H1 (cell line): Measurements from ENCODE around the gene C2CD3. TPM values are rescaled to one million over a fixed set of nuclear protein-coding genes. Genes with fewer than 3 reads are reported as not detected.

Source experiments
- CTCF ChIA-PET: fragments of 300-600 bp; sonication (Branson Sonifier 250); formaldehyde crosslinking; loops from one replicate; lab custom pipeline; 2021; ENCODE audit not compliant: partially characterized antibody; lab: Charles Lee
- POLR2A ChIA-PET: fragments of 300-600 bp; sonication (Branson Sonifier 250); formaldehyde crosslinking; loops from one replicate; lab custom pipeline; 2021; ENCODE audit warnings: inconsistent platforms; ENCODE audit not compliant: partially characterized antibody; lab: Charles Lee
- DNase-seq, 2 experiments: peaks; one replicate each; pipeline versions ENCODE4 v3.0.0 to v3.0.0-alpha.2; 2010 to 2022; ENCODE audit warnings: low spot score in 2 of 2, low read depth in 1 of 2, mixed read lengths in 1 of 2
- FAIRE-seq: peaks from 2 replicates; lab custom pipeline; 2011; peaks lifted over from hg19 to GRCh38; lab: Jason Lieb, UNC
- H2AFZ ChIP-seq: 2 replicates; pipeline ENCODE4 v1.8.1; 2012; ENCODE audit warnings: low read length, inconsistent platforms
- H2AK5ac ChIP-seq: 2 replicates; pipeline ENCODE4 v1.6.1; 2013; ENCODE audit warnings: low read depth, low read length
- H2BK120ac ChIP-seq: replicated peaks from 2 replicates; pipeline ENCODE3; 2013; ENCODE audit warnings: low read depth, low read length, inconsistent platforms
- H2BK12ac ChIP-seq: 2 replicates; pipeline ENCODE4 v1.6.1; 2013; ENCODE audit warnings: low read depth, low read length
- H2BK15ac ChIP-seq: 2 replicates; pipeline ENCODE4 v1.6.1; 2013; ENCODE audit warnings: low read length
- H2BK20ac ChIP-seq: 2 replicates; pipeline ENCODE4 v1.6.1; 2013; ENCODE audit warnings: low read length
- H2BK5ac ChIP-seq: 2 replicates; pipeline ENCODE4 v1.6.1; 2013; ENCODE audit warnings: low read depth, low read length
- H3K14ac ChIP-seq: 2 replicates; pipeline ENCODE4 v1.6.1; 2013; ENCODE audit warnings: inconsistent platforms; ENCODE audit not compliant: insufficient read length
- H3K18ac ChIP-seq: 2 replicates; pipeline ENCODE4 v1.6.1; 2013; ENCODE audit warnings: low read length; ENCODE audit errors: extremely low read depth
- H3K23ac ChIP-seq: 2 replicates; pipeline ENCODE4 v1.6.1; 2013; ENCODE audit warnings: inconsistent platforms; ENCODE audit not compliant: insufficient read length
- H3K23me2 ChIP-seq: 2 replicates; pipeline ENCODE4 v1.6.1; 2013; ENCODE audit warnings: low read depth, low read length
- H3K27ac ChIP-seq: 2 replicates; pipeline ENCODE4 v1.6.1; 2011; ENCODE audit warnings: low read depth, low read length, inconsistent platforms
- H3K27me3 ChIP-seq, 4 experiments: replicated peaks in 1 of 4; 1 replicate in 1 of 4; 2 replicates in 3 of 4; pipeline versions ENCODE4 v1.6.1 to v1.8.1; 2011 to 2013; ENCODE audit warnings: low read length in 3 of 4, mild to moderate bottlenecking in 3 of 4, inconsistent platforms in 2 of 4, mixed read lengths in 2 of 4, moderate library complexity in 1 of 4; ENCODE audit not compliant: control insufficient read depth in 3 of 4, insufficient read depth in 3 of 4; ENCODE audit errors: extremely low read depth in 1 of 4
- H3K36me3 ChIP-seq, 4 experiments: 2 replicates each; pipeline versions ENCODE4 v1.6.1 to v1.8.1; 2011 to 2013; ENCODE audit warnings: mild to moderate bottlenecking in 4 of 4, low read length in 3 of 4, moderate library complexity in 2 of 4, control low read depth in 1 of 4, inconsistent platforms in 1 of 4; ENCODE audit not compliant: insufficient read depth in 4 of 4, control insufficient read depth in 2 of 4
- H3K4ac ChIP-seq: replicated peaks from 2 replicates; pipeline ENCODE3; 2013; ENCODE audit warnings: low read length, low read depth, mixed read lengths, inconsistent platforms; ENCODE audit not compliant: insufficient read length
- H3K4me1 ChIP-seq, 4 experiments: replicated peaks in 1 of 4; 1 replicate in 1 of 4; 2 replicates in 3 of 4; pipeline versions ENCODE4 v1.6.1 to v1.8.1; 2011 to 2013; ENCODE audit warnings: low read length in 3 of 4, inconsistent platforms in 2 of 4, mixed read lengths in 1 of 4; ENCODE audit not compliant: insufficient read depth in 4 of 4, control insufficient read depth in 3 of 4
- H3K4me2 ChIP-seq, 2 experiments: 2 replicates each; pipeline versions ENCODE4 v1.6.1 to v1.8.1; 2011 to 2013; ENCODE audit warnings: low read depth in 2 of 2, low read length in 2 of 2, control low read depth in 1 of 2, inconsistent platforms in 1 of 2, mild to moderate bottlenecking in 1 of 2; ENCODE audit not compliant: insufficient read depth in 1 of 2
- H3K4me3 ChIP-seq, 4 experiments: fragments of 200-600, 300-600 bp in 1 of 4; sonication (generic), shearing (Covaris generic), sonication (Bioruptor Twin) in 1 of 4; 2 replicates each; pipeline versions ENCODE4 v1.5.1 to v1.8.1; 2011 to 2016; ENCODE audit warnings: low read length in 4 of 4, low read depth in 3 of 4, control low read depth in 2 of 4, inconsistent platforms in 2 of 4, mild to moderate bottlenecking in 2 of 4, mixed read lengths in 1 of 4, moderate library complexity in 1 of 4; ENCODE audit not compliant: insufficient read depth in 2 of 4; ENCODE audit errors: extremely low read depth in 1 of 4
- H3K56ac ChIP-seq: replicated peaks from 2 replicates; pipeline ENCODE3; 2013; ENCODE audit warnings: low read depth, mild to moderate bottlenecking, mixed read lengths, low read length, inconsistent platforms; ENCODE audit not compliant: insufficient read length
- H3K79me1 ChIP-seq: 2 replicates; pipeline ENCODE4 v1.6.1; 2013; ENCODE audit warnings: low read depth, low read length, control low read depth
- H3K79me2 ChIP-seq, 2 experiments: 2 replicates each; pipeline versions ENCODE4 v1.6.1 to v1.8.1; 2012 to 2013; ENCODE audit warnings: low read length in 2 of 2, mild to moderate bottlenecking in 2 of 2, inconsistent platforms in 1 of 2; ENCODE audit not compliant: insufficient read depth in 2 of 2, control insufficient read depth in 1 of 2
- H3K9ac ChIP-seq, 4 experiments: replicated peaks in 1 of 4; 1 replicate in 1 of 4; 2 replicates in 3 of 4; pipeline versions ENCODE4 v1.6.1 to v1.8.1; 2011 to 2013; ENCODE audit warnings: low read depth in 3 of 4, low read length in 3 of 4, control low read depth in 2 of 4, mild to moderate bottlenecking in 2 of 4, moderate library complexity in 2 of 4, inconsistent platforms in 1 of 4; ENCODE audit errors: extremely low read depth in 1 of 4
- H3K9me3 ChIP-seq, 2 experiments: 2 replicates each; pipeline versions ENCODE4 v1.6.1 to v1.8.1; 2012 to 2013; ENCODE audit warnings: mild to moderate bottlenecking in 2 of 2, moderate library complexity in 2 of 2, control low read depth in 1 of 2, inconsistent platforms in 1 of 2, low read depth in 1 of 2, low read length in 1 of 2, mixed read lengths in 1 of 2; ENCODE audit not compliant: insufficient read depth in 2 of 2
- H4K20me1 ChIP-seq, 2 experiments: replicated peaks in 1 of 2; 2 replicates each; pipeline versions ENCODE3 to v1.8.1; 2011 to 2013; ENCODE audit warnings: inconsistent platforms in 2 of 2, low read length in 2 of 2, mild to moderate bottlenecking in 1 of 2; ENCODE audit not compliant: insufficient read depth in 2 of 2, control insufficient read depth in 1 of 2
- H4K5ac ChIP-seq: 2 replicates; pipeline ENCODE4 v1.6.1; 2013; ENCODE audit warnings: low read length, low read depth, mixed read lengths, inconsistent platforms; ENCODE audit not compliant: insufficient read length
- H4K8ac ChIP-seq: 2 replicates; pipeline ENCODE4 v1.8.0; 2013; ENCODE audit warnings: mild to moderate bottlenecking, moderate library complexity, low read length, inconsistent platforms; ENCODE audit not compliant: insufficient read depth; ENCODE audit errors: extremely low read depth
- H4K91ac ChIP-seq: replicated peaks from 2 replicates; pipeline ENCODE3; 2013; ENCODE audit warnings: low read length, mixed read lengths, inconsistent platforms; ENCODE audit not compliant: insufficient read length
- CTBP2 ChIP-seq: IDR thresholded peaks from 2 replicates; pipeline ENCODE4 v1.7.0; 2011; ENCODE audit warnings: borderline replicate concordance, mild to moderate bottlenecking, moderate library complexity, mixed read lengths, low read length; ENCODE audit not compliant: insufficient read depth, insufficient read length
- KDM4A ChIP-seq: IDR thresholded peaks from one replicate; pipeline ENCODE4 v1.7.1; 2012; ENCODE audit warnings: low read depth, mild to moderate bottlenecking, moderate library complexity, low read length, inconsistent platforms; ENCODE audit not compliant: severe bottlenecking
- SP4 ChIP-seq: IDR thresholded peaks from 2 replicates; pipeline ENCODE4 v1.6.1; 2012; ENCODE audit warnings: low read length, inconsistent platforms
- ZNF274 ChIP-seq: IDR thresholded peaks from 2 replicates; pipeline ENCODE4 v1.7.0; 2012; ENCODE audit warnings: low read length, borderline replicate concordance; ENCODE audit errors: extremely low read depth
- WGBS, 2 experiments: shearing (Covaris generic) in 1 of 2; methylation state at CpG; one replicate each; pipeline versions ENCODE4 v1.1.6 to v1.1.7; 2013 to 2015; ENCODE audit warnings: low lambda C conversion rate in 2 of 2, mixed read lengths in 2 of 2, inconsistent platforms in 1 of 2, low coverage in 1 of 2, missing lambda C conversion rate in 1 of 2; ENCODE audit not compliant: insufficient replicate concordance in 2 of 2, insufficient coverage in 1 of 2, insufficient read length in 1 of 2; ENCODE audit errors: extremely low coverage in 1 of 2, missing lambda C conversion rate in 1 of 2; 5-methylcytosine and 5-hydroxymethylcytosine counted together
- polyA plus RNA-seq, 7 experiments: library from polyadenylated mRNA; depleted of rRNA in 3 of 7; stranded (reverse) in 5 of 7; unstranded in 2 of 7; fragments of >200 nt in 5 of 7; fragments of 200-250 nt in 2 of 7; gene quantifications; 1 replicate in 5 of 7; 2 replicates in 1 of 7; 4 replicates in 1 of 7; pipeline versions ENCODE4 v1.2.1 to v1.2.3, GENCODE V29; 2011 to 2013; ENCODE audit warnings: missing spikeins in 2 of 7, mixed read lengths in 2 of 7
- total RNA-seq: library from RNA; stranded (reverse); fragmentation: NEBNext Ultra II Directional; extraction: Animal tissue kit (Norgen Biotek cat#: 25700); gene quantifications from 2 replicates; pipeline ENCODE4 v1.2.1, GENCODE V29; 2021

The C2CD3 gene
- total and polyA plus RNA-seq, 2 of the 8 experiments (the other 6 are each of a cell fraction or from before 2014, with no cell fraction given) = 11.0 to 29.1 TPM

DNA sequence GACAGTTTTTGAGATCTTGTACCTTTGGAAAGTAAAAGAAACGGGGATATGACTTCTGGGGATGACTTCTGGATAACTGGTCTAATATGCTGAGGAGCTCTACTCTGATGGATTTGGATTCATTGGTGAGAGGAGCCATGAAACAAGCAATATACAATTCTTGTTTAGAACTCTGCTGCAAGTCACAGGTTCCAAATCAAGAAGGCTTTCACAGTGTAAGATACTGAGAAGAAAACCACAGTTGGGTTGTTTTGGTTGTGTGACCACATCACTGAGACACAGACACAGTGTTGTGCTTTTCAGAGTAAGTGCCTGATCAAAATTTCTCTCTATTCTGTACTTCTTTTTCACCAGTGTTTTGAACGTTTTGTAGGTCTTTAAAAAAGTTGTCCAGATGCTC lies 175.1 kb downstream of the C2CD3 start:
- POLR2A ChIA-PET = no interaction called here

More for the DNA sequence above, 175.1 kb downstream of the C2CD3 start:
- H2BK120ac ChIP-seq = no peak overlapping the region
- H3K23me2 ChIP-seq = no peaks in the 10 kb centered on the region
- H2AFZ ChIP-seq = no peak overlapping the region
- H2BK15ac ChIP-seq = no peak overlapping the region
- H3K9ac ChIP-seq = no peak overlapping the region
- no peaks in the 10 kb centered on the region for H3K36me3 ChIP-seq
- H3K56ac ChIP-seq = no peak overlapping the region
- H4K5ac ChIP-seq = no peak overlapping the region
- DNase-seq (no peak), FAIRE-seq (no peak)
- no peaks in the 10 kb centered on the region for H3K27me3 ChIP-seq
- H2BK5ac ChIP-seq = no peak overlapping the region
- no peak overlapping the region for H3K4ac ChIP-seq
- H3K27ac ChIP-seq = no peak overlapping the region
- H3K18ac ChIP-seq = no peak overlapping the region
- no peak overlapping the region for H3K23ac ChIP-seq
- TF ChIP-seq CTBP2 = no peak
- no peak for TF ChIP-seq SP4
- TF ChIP-seq KDM4A = no peak
- TF ChIP-seq ZNF274 = no peak
- H3K4me3 ChIP-seq = no peak overlapping the region
- H3K9me3 ChIP-seq = no peaks in the 10 kb centered on the region
- H2BK20ac ChIP-seq = no peak overlapping the region
- no peak overlapping the region for H4K8ac ChIP-seq
- no peaks in the 10 kb centered on the region for H4K20me1 ChIP-seq
- WGBS, 2 experiments = 75% methylated on average over 2 of the region's 2 CpGs; no CpG with 5 or more reads in 1 of the 2 experiments
- no peak overlapping the region for H4K91ac ChIP-seq
- CTCF ChIA-PET = interaction anchor here (0.6 to 1.3 kb wide), 2 partner anchors 10 to 30 kb away, joined by 3 to 4 read pairs; no protein-coding TSS in a partner anchor
- no peak overlapping the region for H2AK5ac ChIP-seq
- no peak overlapping the region for H3K14ac ChIP-seq
- H3K4me1 ChIP-seq = peaks cover 0 to 4% (median 0%) of the 10 kb centered on the region in 4 experiments; a peak in 1 of 7 replicates
- no peak overlapping the region for H3K4me2 ChIP-seq
- H3K79me2 ChIP-seq = no peaks in the 10 kb centered on the region
- no peak overlapping the region for H2BK12ac ChIP-seq
- no peaks in the 10 kb centered on the region for H3K79me1 ChIP-seq
